Chondrocyte (in vitro differentiated cells): ENCODE measurements around the gene IFI30. TPM values are rescaled to one million over a fixed set of nuclear protein-coding genes. Genes with fewer than 3 reads are reported as not detected.

ENCODE experiments used
- DNase-seq: peaks from one replicate; pipeline ENCODE4 v3.0.0; 2021; ENCODE audit warnings: mixed read lengths, low spot score
- H3K27ac Mint-ChIP-seq: one replicate; pipeline ENCODE4 v1.8.0; 2021; ENCODE audit warnings: mild to moderate bottlenecking, moderate library complexity, mixed read lengths; ENCODE audit not compliant: unreplicated experiment
- H3K27me3 Mint-ChIP-seq: 2 replicates; pipeline ENCODE4 v1.8.0; 2021; ENCODE audit warnings: low read depth, mixed read lengths
- H3K36me3 Mint-ChIP-seq: 2 replicates; pipeline ENCODE4 v1.8.0; 2021; ENCODE audit warnings: low read depth, mixed read lengths
- H3K4me1 Mint-ChIP-seq: 2 replicates; pipeline ENCODE4 v1.8.0; 2021; ENCODE audit warnings: low read depth, mild to moderate bottlenecking, mixed read lengths
- H3K4me3 Mint-ChIP-seq: one replicate; pipeline ENCODE4 v1.8.0; 2021; ENCODE audit warnings: mild to moderate bottlenecking, moderate library complexity, mixed read lengths; ENCODE audit not compliant: unreplicated experiment
- H3K9me3 Mint-ChIP-seq: 2 replicates; pipeline ENCODE4 v1.8.0; 2021; ENCODE audit warnings: low read depth, mixed read lengths
- CTCF ChIP-seq: fragments of 200-600 bp; sonication (generic); IDR thresholded peaks from 2 replicates; pipeline ENCODE4 v1.5.0; 2021; ENCODE audit warnings: antibody characterized with exemption, mild to moderate bottlenecking, moderate library complexity
- total RNA-seq: library from RNA; stranded (reverse); gene quantifications from 3 replicates; pipeline ENCODE4 v1.2.1, GENCODE V29; 2021

IFI30 gene
- total RNA-seq, 1 donor from 2014 or later, result 2.1 TPM

- no peaks in the 10 kb centered on the region for H3K9me3 Mint-ChIP-seq
- no peaks in the 10 kb centered on the region for H3K36me3 Mint-ChIP-seq
- H3K4me3 Mint-ChIP-seq, result no peak overlapping the region
- H3K4me1 Mint-ChIP-seq, result peaks cover 7% of the 10 kb centered on the region
- no peak overlapping the region for H3K27ac Mint-ChIP-seq
- H3K27me3 Mint-ChIP-seq, result peaks cover 8% of the 10 kb centered on the region
- DNase-seq, result no peak
- no peak for TF ChIP-seq CTCF
These were observed 44.5 kb downstream of the IFI30 start for GRCh38 chr19:18218159-18218558.

DNA sequence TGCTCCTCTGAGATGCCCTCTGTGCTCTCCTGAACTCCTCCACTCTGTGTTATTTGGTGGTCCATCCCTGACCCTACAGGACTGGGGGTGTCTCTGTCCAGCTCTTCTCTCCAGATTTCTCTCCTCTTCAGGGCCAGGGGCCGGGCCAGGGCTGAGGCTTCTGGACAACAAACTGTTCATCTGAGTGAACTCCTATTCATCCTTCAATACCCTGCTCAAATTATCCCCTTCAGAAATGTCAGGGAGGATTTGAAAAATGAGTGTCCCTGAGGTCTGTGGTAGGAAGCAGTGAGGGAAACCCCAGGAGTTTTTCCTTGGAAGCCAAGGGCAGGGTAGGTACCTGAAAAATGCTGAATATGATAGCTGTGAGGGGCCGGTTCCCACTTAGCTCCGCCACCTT is 45.0 kb downstream of the IFI30 start:
- no peak overlapping the region for H3K4me3 Mint-ChIP-seq
- DNase-seq, result no peak
- H3K36me3 Mint-ChIP-seq, result no peaks in the 10 kb centered on the region
- TF ChIP-seq CTCF, result no peak
- H3K9me3 Mint-ChIP-seq, result no peaks in the 10 kb centered on the region
- H3K27ac Mint-ChIP-seq, result no peak overlapping the region
- peaks cover 7% of the 10 kb centered on the region for H3K4me1 Mint-ChIP-seq
- H3K27me3 Mint-ChIP-seq, result peaks cover 8% of the 10 kb centered on the region

- Mint-ChIP-seq H3K9me3 (no peaks in the 10 kb centered on the region), H3K27ac (no peak overlapping the region), H3K4me1 (peaks cover 14% of the 10 kb centered on the region), H3K36me3 (no peaks in the 10 kb centered on the region), H3K27me3 (peaks cover 8% of the 10 kb centered on the region), H3K4me3 (no peak overlapping the region)
- no peak for TF ChIP-seq CTCF
- DNase-seq, result no peak
These were observed 46.5 kb downstream of the IFI30 start for GRCh38 chr19:18219911-18220631.

GRCh38 chr19:18220632-18221275 is 47.1 kb downstream of the IFI30 start:
- H3K27me3 Mint-ChIP-seq, result peaks cover 8% of the 10 kb centered on the region
- no peak overlapping the region for H3K4me3 Mint-ChIP-seq
- H3K4me1 Mint-ChIP-seq, result peaks cover 18% of the 10 kb centered on the region
- no peak for DNase-seq
- H3K27ac Mint-ChIP-seq, result no peak overlapping the region
- H3K9me3 Mint-ChIP-seq, result no peaks in the 10 kb centered on the region
- no peaks in the 10 kb centered on the region for H3K36me3 Mint-ChIP-seq
- no peak for TF ChIP-seq CTCF

DNA sequence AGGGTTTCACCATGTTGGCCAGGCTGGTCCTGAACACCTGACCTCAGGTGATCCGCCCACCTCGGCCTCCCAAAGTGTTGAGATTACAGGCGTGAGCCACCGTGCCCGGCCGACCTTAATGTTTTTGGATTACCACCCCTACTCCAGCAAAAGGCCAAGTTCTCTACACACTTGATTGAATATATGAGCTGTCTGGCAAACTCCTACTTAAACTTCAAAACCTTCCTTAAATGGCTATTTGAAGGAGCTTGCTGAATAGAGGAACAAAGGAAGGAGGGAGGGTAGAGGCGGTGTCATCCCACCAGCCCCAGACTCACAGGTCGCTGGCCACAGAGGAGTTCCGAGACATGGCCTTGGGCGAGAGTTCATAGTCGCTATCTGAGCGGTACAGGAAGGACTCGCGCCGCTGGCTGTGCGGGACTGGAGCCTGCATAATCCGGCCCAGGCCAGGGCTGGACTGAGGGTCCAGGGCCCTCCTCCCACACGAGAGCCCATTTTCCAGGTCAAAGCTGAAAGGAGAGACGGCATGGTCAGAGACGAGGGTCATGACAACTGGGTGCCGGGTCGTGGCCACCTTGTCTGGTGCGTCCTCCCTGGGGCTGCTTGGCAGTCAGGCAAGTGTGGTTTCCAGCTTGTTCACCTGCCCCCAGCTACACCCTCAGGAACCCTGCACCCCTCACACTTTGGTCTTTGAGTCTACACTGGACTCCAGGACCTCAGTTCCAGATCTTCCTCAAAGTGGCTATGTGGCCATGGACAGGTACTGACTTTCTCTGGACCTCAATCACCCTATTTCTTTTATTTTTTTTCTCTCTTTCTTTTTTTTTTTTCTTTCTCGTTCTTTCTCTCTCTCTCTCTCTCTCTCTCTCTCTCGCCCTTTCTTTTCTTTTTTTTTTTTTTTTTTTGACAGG is 48.5 kb downstream of the IFI30 start:
- Mint-ChIP-seq H3K27ac (no peak overlapping the region), H3K36me3 (no peaks in the 10 kb centered on the region), H3K4me3 (no peak overlapping the region), H3K27me3 (peaks cover 8% of the 10 kb centered on the region), H3K9me3 (no peaks in the 10 kb centered on the region), H3K4me1 (peaks cover 28% of the 10 kb centered on the region)
- no peak for DNase-seq
- TF ChIP-seq CTCF, result no peak
